ENCODE results near the gene ZMYM4.

ZMYM4 gene

DNA sequence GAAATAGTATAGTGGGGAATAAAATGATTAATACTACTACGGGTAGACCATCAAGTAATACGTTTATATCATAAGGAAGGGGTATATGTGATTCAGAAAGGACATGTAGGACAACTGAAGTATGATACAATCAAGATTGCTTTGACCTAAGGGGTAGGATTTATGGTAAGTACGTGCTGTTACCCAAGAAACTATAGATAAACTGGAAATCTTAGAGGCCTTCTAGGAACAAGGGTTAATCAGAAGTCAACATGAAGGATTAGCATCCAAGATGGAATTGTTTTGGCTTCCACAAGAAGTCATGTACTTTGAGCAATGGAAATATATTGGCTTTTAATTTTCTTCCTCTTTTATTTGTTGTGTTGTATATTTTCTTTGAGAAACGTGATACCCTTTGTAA lies 13.2 kb upstream of the ZMYM4 start:
- DNase-seq, result no peak
- Histone ChIP-seq H3K36me3 (no peaks in the 10 kb centered on the region), H3K27me3 (no peaks in the 10 kb centered on the region), H3K4me3 (no peak overlapping the region), H3K4me1 (no peaks in the 10 kb centered on the region), H3K27ac (no peak overlapping the region), H3K9me3 (no peaks in the 10 kb centered on the region)
- TF ChIP-seq, protein P1, sequence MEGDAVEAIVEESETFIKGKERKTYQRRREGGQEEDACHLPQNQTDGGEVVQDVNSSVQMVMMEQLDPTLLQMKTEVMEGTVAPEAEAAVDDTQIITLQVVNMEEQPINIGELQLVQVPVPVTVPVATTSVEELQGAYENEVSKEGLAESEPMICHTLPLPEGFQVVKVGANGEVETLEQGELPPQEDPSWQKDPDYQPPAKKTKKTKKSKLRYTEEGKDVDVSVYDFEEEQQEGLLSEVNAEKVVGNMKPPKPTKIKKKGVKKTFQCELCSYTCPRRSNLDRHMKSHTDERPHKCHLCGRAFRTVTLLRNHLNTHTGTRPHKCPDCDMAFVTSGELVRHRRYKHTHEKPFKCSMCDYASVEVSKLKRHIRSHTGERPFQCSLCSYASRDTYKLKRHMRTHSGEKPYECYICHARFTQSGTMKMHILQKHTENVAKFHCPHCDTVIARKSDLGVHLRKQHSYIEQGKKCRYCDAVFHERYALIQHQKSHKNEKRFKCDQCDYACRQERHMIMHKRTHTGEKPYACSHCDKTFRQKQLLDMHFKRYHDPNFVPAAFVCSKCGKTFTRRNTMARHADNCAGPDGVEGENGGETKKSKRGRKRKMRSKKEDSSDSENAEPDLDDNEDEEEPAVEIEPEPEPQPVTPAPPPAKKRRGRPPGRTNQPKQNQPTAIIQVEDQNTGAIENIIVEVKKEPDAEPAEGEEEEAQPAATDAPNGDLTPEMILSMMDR (IDR thresholded peaks at IDR 0.05), result no peak
- intact Hi-C loops (cut with DNase I; ENCODE audit: low total_unique reads), result no loop called here

DNA sequence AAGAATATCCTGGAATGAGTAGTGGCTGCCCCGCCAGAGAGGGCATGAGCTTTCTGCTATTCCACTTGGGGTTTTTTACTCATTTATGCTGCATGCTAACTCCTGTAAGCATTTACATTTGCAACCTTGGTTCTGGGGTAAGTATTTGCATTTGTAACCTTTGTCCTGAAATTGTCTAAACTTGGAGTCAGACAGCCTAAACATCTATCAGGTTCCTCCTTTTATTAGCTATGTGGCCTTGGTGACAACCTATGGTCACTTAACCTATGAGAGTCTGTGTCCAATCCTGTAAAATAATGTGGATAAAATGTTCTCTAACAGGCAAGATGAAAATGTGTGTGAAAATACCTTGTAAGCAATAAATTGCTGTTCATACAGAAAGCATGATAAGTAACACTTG lies 8.9 kb upstream of the ZMYM4 start:
- no peaks in the 10 kb centered on the region for H3K9me3 ChIP-seq
- no peak for DNase-seq
- H3K4me1 ChIP-seq, result peaks cover 0 to 7% (median 1%) of the 10 kb centered on the region in 4 donors
- no peak overlapping the region for H3K4me3 ChIP-seq
- TF ChIP-seq, protein P1 (IDR thresholded peaks at IDR 0.05), result no peak
- intact Hi-C loops (cut with DNase I; ENCODE audit: low total_unique reads), result no loop called here
- no peaks in the 10 kb centered on the region for H3K36me3 ChIP-seq
- H3K27ac ChIP-seq, result no peak overlapping the region
- no peaks in the 10 kb centered on the region for H3K27me3 ChIP-seq

DNA sequence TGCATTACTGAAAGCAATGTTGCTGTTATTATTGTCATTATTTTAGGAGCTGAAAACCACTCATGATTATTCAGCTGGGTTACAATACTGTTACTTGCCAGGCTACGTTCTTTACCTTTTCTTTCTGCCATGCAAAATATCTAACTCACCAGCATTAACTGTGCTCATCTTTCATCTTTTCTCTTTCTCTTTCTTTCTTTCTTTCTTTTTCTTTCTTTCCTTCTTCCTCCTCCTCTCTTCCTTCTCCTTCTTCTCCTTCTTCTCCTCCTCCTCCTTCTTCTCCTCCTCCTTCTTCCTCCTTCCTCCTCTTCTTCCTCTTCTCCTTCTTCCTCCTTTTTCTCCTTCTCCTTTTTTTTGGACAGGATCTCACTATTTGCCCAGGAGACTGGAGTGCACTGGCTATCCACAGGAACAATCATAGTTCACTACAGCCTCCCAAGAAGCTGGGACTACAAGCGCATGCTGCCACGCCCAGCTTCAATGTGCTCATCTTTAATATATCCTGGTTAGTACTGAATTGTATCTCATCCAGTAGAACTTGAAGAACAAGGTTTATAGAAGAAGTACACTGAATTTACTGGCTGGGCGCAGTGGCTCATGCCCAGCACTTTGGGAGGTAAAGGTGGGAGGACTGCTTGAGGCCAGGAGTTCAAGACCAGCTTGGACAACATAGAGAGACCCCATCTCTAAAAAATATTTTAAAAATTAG lies 6.9 kb upstream of the ZMYM4 start:
- H3K4me3 ChIP-seq, result no peak overlapping the region
- no peaks in the 10 kb centered on the region for H3K36me3 ChIP-seq
- H3K27ac ChIP-seq, result no peak overlapping the region
- intact Hi-C loops (cut with DNase I; ENCODE audit: low total_unique reads), result no loop called here
- H3K9me3 ChIP-seq, result no peaks in the 10 kb centered on the region
- peaks cover 0 to 17% (median 7%) of the 10 kb centered on the region in 4 donors for H3K4me1 ChIP-seq
- DNase-seq, result no peak
- TF ChIP-seq, protein P1 (IDR thresholded peaks at IDR 0.05), result no peak
- no peaks in the 10 kb centered on the region for H3K27me3 ChIP-seq

DNA sequence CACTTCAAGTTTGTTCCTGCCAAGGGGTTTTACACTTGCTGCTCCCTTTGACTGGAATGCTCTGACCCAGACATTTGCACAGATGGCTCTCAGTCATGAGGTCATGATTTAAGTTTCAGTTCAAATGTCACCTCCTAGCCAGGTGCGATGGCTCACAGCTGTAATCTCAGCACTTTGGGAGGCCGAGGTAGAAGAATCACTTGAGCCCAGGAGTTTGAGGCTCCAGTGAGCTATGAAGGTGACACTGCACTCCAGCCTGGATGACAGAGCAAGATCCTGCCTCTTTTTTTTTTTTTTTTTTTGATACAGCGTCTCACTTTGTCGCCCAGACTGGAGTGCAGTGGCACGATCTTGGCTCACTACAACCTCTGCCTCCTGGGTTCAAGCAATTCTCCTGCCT lies 4.5 kb upstream of the ZMYM4 start:
- no peak for DNase-seq
- Histone ChIP-seq H3K4me3 (no peak overlapping the region), H3K27ac (peak overlapping the region; percentile 53 to 74), H3K9me3 (no peaks in the 10 kb centered on the region), H3K36me3 (no peaks in the 10 kb centered on the region), H3K27me3 (no peaks in the 10 kb centered on the region), H3K4me1 (peaks cover 0 to 21% (median 7%) of the 10 kb centered on the region in 4 donors)
- TF ChIP-seq, protein P1 (IDR thresholded peaks at IDR 0.05), result no peak
- intact Hi-C loops (cut with DNase I; ENCODE audit: low total_unique reads), result no loop called here

DNA sequence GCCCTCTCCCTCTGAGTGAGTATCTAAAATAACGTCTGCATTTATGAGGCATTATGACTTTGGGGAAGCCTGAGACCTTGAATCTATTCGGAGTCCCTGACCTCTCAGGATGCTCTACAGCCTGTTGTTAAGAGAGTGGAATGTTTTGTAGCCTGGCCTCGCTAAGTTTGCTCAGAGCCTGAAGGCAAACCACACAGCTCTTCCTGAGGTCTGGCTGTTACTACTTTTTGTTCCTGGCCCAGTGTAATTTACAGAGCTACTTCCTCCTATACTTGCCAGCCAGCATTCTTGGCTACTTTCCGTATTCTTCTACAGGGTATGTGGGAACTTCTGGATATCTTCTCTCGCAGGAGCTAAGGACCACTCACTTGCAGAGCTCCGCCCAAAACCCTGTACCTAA lies 3.6 kb upstream of the ZMYM4 start:
- intact Hi-C loops (cut with DNase I; ENCODE audit: low total_unique reads), result no loop called here
- Histone ChIP-seq H3K27me3 (no peaks in the 10 kb centered on the region), H3K9me3 (no peaks in the 10 kb centered on the region), H3K4me1 (peaks cover 0 to 26% (median 9%) of the 10 kb centered on the region in 4 donors), H3K36me3 (no peaks in the 10 kb centered on the region), H3K27ac (peak overlapping the region; percentile 53 to 74), H3K4me3 (no peak overlapping the region)
- no peak for DNase-seq
- TF ChIP-seq, protein P1 (IDR thresholded peaks at IDR 0.05), result no peak

Data from tibial artery (tissue), 4 donors.